GM12865 (cell line): ENCODE results near the gene BMPR2.

Experiments
- DNase-seq: peaks from one replicate; pipeline ENCODE4 v3.0.0; 2010; ENCODE audit warnings: low read depth
- H3K4me3 ChIP-seq: 2 replicates; pipeline ENCODE4 v1.5.1; 2011; ENCODE audit warnings: mild to moderate bottlenecking, low read depth, low read length, control low read depth
- TF ChIP-seq, protein P1 (sequence below): IDR thresholded peaks from 2 replicates; pipeline ENCODE4 v1.5.1; 2011; ENCODE audit warnings: low read length, control low read depth, low read depth, inconsistent platforms; ENCODE audit not compliant: insufficient read depth; ENCODE audit errors: missing control alignments

BMPR2 gene

DNA sequence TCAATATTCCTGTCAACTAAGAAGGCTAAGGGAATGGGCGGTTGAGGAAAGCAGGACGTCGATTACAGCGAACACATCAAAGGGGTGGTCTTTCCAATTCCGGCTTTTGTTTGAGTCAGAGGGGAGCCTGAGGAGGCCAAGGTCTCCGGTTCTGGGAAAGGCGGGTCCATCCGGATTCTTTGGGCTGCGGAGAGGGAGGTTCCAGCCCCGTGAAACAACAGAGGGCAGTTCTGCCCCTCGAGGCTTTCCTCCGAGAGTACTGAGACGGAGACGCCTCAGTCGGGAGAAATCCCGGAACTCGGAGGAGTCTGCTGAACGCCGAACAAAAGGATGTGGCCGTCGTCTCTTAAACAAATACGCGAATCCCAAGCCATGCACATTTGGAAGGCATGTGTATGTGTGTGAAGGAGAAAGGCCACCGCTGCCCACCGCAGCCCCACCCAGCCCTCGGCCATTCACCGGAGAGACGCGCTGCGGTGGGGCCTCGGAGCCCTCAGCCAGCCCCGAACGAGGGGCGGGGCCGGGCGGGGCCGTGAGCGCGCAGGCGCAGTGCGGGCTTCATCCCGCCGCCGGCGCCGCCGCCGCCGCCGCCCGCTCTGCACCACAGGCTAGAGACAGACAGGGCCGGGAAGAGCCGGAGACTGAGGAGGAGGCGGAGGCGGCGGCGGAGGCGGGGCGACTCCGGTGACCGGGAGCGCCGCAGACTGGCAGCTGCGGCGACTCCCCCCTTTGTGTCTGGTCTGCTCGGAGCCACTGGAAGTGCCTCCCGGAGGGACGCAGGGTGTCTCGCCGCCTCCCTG, at the start of gene BMPR2:
BMPR2 (plus strand) TSS at position 719 of the 800 bp plus-strand sequence. CDS start 1,148 bp downstream, outside the sequence.
- TF ChIP-seq, protein P1, sequence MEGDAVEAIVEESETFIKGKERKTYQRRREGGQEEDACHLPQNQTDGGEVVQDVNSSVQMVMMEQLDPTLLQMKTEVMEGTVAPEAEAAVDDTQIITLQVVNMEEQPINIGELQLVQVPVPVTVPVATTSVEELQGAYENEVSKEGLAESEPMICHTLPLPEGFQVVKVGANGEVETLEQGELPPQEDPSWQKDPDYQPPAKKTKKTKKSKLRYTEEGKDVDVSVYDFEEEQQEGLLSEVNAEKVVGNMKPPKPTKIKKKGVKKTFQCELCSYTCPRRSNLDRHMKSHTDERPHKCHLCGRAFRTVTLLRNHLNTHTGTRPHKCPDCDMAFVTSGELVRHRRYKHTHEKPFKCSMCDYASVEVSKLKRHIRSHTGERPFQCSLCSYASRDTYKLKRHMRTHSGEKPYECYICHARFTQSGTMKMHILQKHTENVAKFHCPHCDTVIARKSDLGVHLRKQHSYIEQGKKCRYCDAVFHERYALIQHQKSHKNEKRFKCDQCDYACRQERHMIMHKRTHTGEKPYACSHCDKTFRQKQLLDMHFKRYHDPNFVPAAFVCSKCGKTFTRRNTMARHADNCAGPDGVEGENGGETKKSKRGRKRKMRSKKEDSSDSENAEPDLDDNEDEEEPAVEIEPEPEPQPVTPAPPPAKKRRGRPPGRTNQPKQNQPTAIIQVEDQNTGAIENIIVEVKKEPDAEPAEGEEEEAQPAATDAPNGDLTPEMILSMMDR, result no peak
- peak; percentile 90 for DNase-seq
- peak within 1 kb of the TSS; percentile 87 for H3K4me3 ChIP-seq

DNA sequence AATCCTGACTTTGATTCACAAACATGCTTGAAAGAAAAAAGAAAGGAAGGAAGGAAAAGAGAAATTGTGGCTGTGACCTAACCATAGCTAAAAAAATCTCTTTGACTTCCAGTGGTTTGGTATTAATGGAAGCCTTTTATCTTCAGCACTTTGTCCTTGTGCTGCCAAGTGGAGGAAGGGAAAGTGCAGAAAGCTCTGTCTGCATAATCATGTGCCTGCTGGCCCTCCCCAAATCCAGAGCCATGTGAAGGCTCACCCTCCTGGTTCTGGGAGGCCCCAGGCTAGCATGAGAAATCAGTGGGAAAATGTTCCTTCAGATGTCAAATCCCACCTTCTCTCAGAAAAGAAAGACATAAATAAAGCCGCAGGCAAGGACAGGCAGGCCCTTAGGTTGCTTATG, 48.3 kb upstream of the BMPR2 start:
- no peak overlapping the region for H3K4me3 ChIP-seq
- TF ChIP-seq, protein P1, result no peak
- DNase-seq, result no peak

- DNase-seq, result no peak
- H3K4me3 ChIP-seq, result no peak overlapping the region
- TF ChIP-seq, protein P1, result no peak
Measured at GRCh38 chr2:202335791-202336467, 40.2 kb upstream of the BMPR2 start.

- H3K4me3 ChIP-seq, result no peak overlapping the region
- TF ChIP-seq, protein P1, result no peak
- DNase-seq, result no peak
Measured at GRCh38 chr2:202337151-202337550, 39.0 kb upstream of the BMPR2 start.

DNA sequence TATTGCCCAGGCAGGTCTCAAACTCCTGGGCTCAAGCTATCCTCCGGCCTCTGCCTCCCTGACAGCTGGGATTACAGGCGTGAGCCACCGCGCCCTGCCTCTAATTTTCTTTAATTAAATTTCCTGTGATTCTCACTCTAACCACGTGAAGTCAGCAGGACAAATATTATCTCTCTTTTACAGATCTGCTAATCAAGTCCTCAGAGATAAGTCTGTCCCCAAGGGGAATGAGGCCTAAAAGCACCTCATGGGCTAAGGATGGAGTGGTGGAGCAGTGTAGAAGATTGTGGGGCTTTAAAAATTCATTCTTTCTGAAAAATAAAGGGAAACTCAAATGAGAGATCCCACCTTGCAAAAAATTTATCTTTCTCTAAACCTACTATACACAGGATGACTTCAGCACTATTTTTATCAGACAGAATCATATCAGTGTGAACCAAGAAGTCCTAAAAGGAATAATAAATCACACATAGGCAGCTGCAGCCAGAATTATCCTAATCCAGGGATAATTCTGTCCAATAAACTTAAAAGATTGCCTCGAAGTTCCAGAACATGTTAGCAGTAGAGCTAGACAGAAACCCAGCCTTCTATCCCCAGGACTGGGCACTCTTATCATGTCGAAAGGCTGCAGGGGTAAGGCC, 38.3 kb upstream of the BMPR2 start:
- no peak overlapping the region for H3K4me3 ChIP-seq
- no peak for DNase-seq
- TF ChIP-seq, protein P1, result no peak

DNA sequence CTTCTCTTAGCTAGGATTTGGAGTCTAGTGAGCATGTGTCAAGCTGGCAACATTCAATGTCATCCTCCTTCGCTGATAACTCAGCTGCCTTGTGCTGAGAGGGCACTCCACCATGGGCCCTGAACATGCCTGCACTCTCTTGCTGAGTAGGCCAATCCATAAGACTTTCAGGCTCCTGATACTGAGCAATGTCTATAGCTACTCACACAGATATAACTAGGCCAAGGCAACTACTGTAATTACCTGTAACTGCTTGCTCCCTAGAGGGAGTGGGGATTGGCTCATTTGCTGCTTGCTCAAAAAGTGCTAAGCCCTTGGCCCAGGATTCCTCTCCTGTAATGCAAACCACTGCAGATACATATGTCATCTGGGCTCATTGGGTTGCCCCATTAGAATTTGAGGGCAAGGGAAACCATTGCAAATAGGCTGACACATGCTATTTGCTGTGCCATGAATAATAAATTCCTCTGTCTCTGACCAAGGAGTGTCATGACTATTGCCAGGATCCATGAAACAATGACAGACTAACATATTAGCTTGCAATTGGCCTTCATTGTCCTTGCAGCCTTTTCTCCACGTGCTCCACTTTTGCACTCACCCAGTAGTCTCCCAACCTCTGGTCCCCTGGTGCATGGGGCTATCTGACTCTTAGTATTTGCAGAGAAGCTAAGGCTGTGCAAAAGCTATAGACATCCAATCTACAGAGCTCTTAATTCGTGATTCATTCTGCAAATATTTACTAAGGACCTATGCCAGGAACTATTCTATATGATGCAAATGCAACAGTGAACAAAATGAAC, 36.9 kb upstream of the BMPR2 start:
- no peak overlapping the region for H3K4me3 ChIP-seq
- DNase-seq, result no peak
- TF ChIP-seq, protein P1, result no peak
